Smooth muscle cell (in vitro differentiated cells): Measurements from ENCODE around the gene LSAMP. TPM values are rescaled to one million over a fixed set of nuclear protein-coding genes. Genes with fewer than 3 reads are reported as not detected.

Experiments used
- DNase-seq: peaks from one replicate; lab custom pipeline; 2025; ENCODE audit not compliant: unreplicated experiment; lab: John Stamatoyannopoulos, UW
- H2AFZ ChIP-seq: fragments of 200-600 bp; sonication (generic); 2 replicates; pipeline ENCODE4 v1.6.0; 2016; ENCODE audit warnings: antibody characterized with exemption, low read depth, mild to moderate bottlenecking
- H3F3A ChIP-seq: fragments of 200-600 bp; sonication (generic); 2 replicates; pipeline ENCODE4 v1.6.0; 2017; ENCODE audit warnings: antibody characterized with exemption, low read depth
- H3K27ac ChIP-seq: fragments of 200-600 bp; sonication (generic); 2 replicates; pipeline ENCODE4 v1.5.1; 2016; ENCODE audit warnings: low read depth, mild to moderate bottlenecking
- H3K27me3 ChIP-seq: fragments of 200-600 bp; sonication (generic); 2 replicates; pipeline ENCODE4 v1.6.1; 2016; ENCODE audit warnings: low read depth, mild to moderate bottlenecking
- H3K36me3 ChIP-seq: fragments of 200-600 bp; sonication (generic); 2 replicates; pipeline ENCODE4 v1.5.1; 2016; ENCODE audit warnings: low read depth
- H3K4me1 ChIP-seq: fragments of 200-600 bp; sonication (generic); 2 replicates; pipeline ENCODE4 v1.5.1; 2016; ENCODE audit warnings: low read depth
- H3K4me2 ChIP-seq: fragments of 200-600 bp; sonication (generic); 2 replicates; pipeline ENCODE4 v1.6.0; 2016; ENCODE audit warnings: mild to moderate bottlenecking
- H3K4me3 ChIP-seq: fragments of 200-600 bp; sonication (generic); 2 replicates; pipeline ENCODE4 v1.5.1; 2016; ENCODE audit warnings: mild to moderate bottlenecking
- H3K79me2 ChIP-seq: fragments of 200-600 bp; sonication (generic); 2 replicates; pipeline ENCODE4 v1.6.0; 2016; ENCODE audit warnings: low read depth, mild to moderate bottlenecking
- H3K9ac ChIP-seq: fragments of 200-600 bp; sonication (generic); 2 replicates; pipeline ENCODE4 v1.6.0; 2016; ENCODE audit warnings: low read depth
- H3K9me3 ChIP-seq: fragments of 200-600 bp; sonication (generic); replicated peaks from 2 replicates; pipeline ENCODE4 v1.5.1; 2016; ENCODE audit warnings: low read depth
- H4K20me1 ChIP-seq: fragments of 200-600 bp; sonication (generic); 2 replicates; pipeline ENCODE4 v1.6.0; 2016; ENCODE audit warnings: low read depth
- CTCF ChIP-seq: fragments of 200-600 bp; sonication (generic); IDR thresholded peaks from 2 replicates; pipeline ENCODE4 v1.5.1; 2017; ENCODE audit warnings: borderline replicate concordance, mild to moderate bottlenecking, antibody characterized with exemption; ENCODE audit not compliant: insufficient read depth, poor library complexity, severe bottlenecking
- WGBS: methylation state at CpG from one replicate; pipeline ENCODE4 v1.1.7; 2016; ENCODE audit warnings: low lambda C conversion rate; 5-methylcytosine and 5-hydroxymethylcytosine counted together
- polyA plus RNA-seq: library from polyadenylated mRNA; unstranded; fragments of >200 nt; fragmentation: Nextera tagmentation; extraction: Ambion mirVana; gene quantifications from 2 replicates; pipeline ENCODE4 v1.2.1, GENCODE V29; 2016
- total RNA-seq: library from RNA; depleted of rRNA; stranded (reverse); fragments of >200 nt; gene quantifications from 2 replicates; pipeline ENCODE4 v1.2.3, GENCODE V29; 2014

LSAMP gene
- total and polyA plus RNA-seq, 2 experiments from 2014 or later: 11.2 to 13.6 TPM

GRCh38 chr3:116040152-116040551 lies 405.1 kb downstream of the LSAMP start:
- Histone ChIP-seq H4K20me1 (no peaks in the 10 kb centered on the region), H3K36me3 (no peaks in the 10 kb centered on the region), H3K79me2 (no peaks in the 10 kb centered on the region), H3K27me3 (no peaks in the 10 kb centered on the region), H3K4me1 (no peaks in the 10 kb centered on the region), H3K4me2 (no peak overlapping the region), H3K9me3 (no peaks in the 10 kb centered on the region), H3F3A (no peaks in the 10 kb centered on the region), H3K4me3 (no peak overlapping the region), H3K27ac (no peak overlapping the region), H2AFZ (no peak overlapping the region), H3K9ac (no peak overlapping the region)
- TF ChIP-seq CTCF: no peak
- 98% methylated on average over 3 of the region's 3 CpGs for WGBS
- DNase-seq: no peak

DNA sequence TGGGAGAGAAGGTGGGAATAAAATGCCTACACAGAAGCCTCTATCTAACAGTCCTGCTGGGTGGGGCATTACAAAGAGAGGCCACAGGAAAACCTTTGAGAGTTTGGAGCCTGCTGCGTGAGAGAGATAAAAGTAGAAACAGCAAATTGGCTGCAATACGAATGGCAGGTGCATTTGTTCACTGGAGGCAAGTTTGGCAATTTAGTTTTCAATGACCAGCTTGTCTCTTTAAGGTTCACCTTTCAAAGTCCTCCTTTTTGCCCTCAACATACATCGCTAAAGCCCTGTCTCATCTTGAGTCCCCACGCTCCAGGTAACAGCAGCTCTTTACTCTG lies 405.7 kb downstream of the LSAMP start:
- H3K27me3 ChIP-seq: no peaks in the 10 kb centered on the region
- no peaks in the 10 kb centered on the region for H3K4me1 ChIP-seq
- H3K9me3 ChIP-seq: no peaks in the 10 kb centered on the region
- H3K36me3 ChIP-seq: no peaks in the 10 kb centered on the region
- H3F3A ChIP-seq: no peaks in the 10 kb centered on the region
- DNase-seq: no peak
- WGBS: 79% methylated on average over 4 of the region's 4 CpGs
- H3K27ac ChIP-seq: no peak overlapping the region
- no peaks in the 10 kb centered on the region for H3K79me2 ChIP-seq
- no peak for TF ChIP-seq CTCF
- no peak overlapping the region for H3K4me2 ChIP-seq
- no peak overlapping the region for H3K9ac ChIP-seq
- no peak overlapping the region for H3K4me3 ChIP-seq
- no peaks in the 10 kb centered on the region for H4K20me1 ChIP-seq
- no peak overlapping the region for H2AFZ ChIP-seq

GRCh38 chr3:116038968-116039650 lies 406.2 kb downstream of the LSAMP start:
- Histone ChIP-seq H3K9me3 (no peaks in the 10 kb centered on the region), H3F3A (no peaks in the 10 kb centered on the region), H3K79me2 (no peaks in the 10 kb centered on the region), H3K9ac (no peak overlapping the region), H3K27ac (no peak overlapping the region), H3K36me3 (no peaks in the 10 kb centered on the region), H4K20me1 (no peaks in the 10 kb centered on the region), H3K4me2 (no peak overlapping the region), H2AFZ (no peak overlapping the region), H3K4me3 (no peak overlapping the region), H3K4me1 (no peaks in the 10 kb centered on the region), H3K27me3 (no peaks in the 10 kb centered on the region)
- no peak for TF ChIP-seq CTCF
- WGBS: 82% methylated on average over 1 of the region's 1 CpG
- no peak for DNase-seq
